HL-60/S4 treated with retinoic acid at 250 ng/mL for 4 days and 3 days (cell line): Measurements from ENCODE around the gene DHRS7.
"Not testable (repeated sequence)": the region's sequence is repeated elsewhere in the genome, so short reads cannot be mapped to it uniquely, and the experiment has no call there.

Source experiments
- in situ Hi-C: fragments of 300-500 bp; cut with MboI; formaldehyde crosslinking; loops from 2 replicates; pipeline ENCODE4 v1.7.0; 2022; ENCODE audit warnings: low sequenced_read_pairs

Gene DHRS7

GRCh38 chr14:60160422-60160821 lies 4.8 kb downstream of the DHRS7 start:
- in situ Hi-C loops, result loop anchor here (25.0 kb wide), 1 partner anchor 198 kb away; no protein-coding TSS in a partner anchor

GRCh38 chr14:60154671-60155070 lies 10.5 kb downstream of the DHRS7 start:
- in situ Hi-C loops, result loop anchor here (25.0 kb wide), 1 partner anchor 192 kb away; no protein-coding TSS in a partner anchor

- in situ Hi-C loops, result loop anchor here (25.0 kb wide), 1 partner anchor 192 kb away; no protein-coding TSS in a partner anchor
Observed at GRCh38 chr14:60153991-60154390, 11.2 kb downstream of the DHRS7 start.

GRCh38 chr14:60151715-60152114 lies 13.5 kb downstream of the DHRS7 start:
- in situ Hi-C loops, result loop anchor here (25.0 kb wide), 1 partner anchor 189 kb away; no protein-coding TSS in a partner anchor

- in situ Hi-C loops, result no loop called here
Observed at GRCh38 chr14:60134702-60135101, 30.5 kb downstream of the DHRS7 start.

- in situ Hi-C loops, result no loop called here
Observed at GRCh38 chr14:60133487-60133886, 31.7 kb downstream of the DHRS7 start.

GRCh38 chr14:60125918-60126317 lies 39.3 kb downstream of the DHRS7 start:
- in situ Hi-C loops, result no loop called here

- in situ Hi-C loops, result no loop called here
Observed at GRCh38 chr14:60116181-60116580, 49.0 kb downstream of the DHRS7 start.

GRCh38 chr14:60114881-60115280 lies 50.3 kb downstream of the DHRS7 start:
- in situ Hi-C loops, result no loop called here

GRCh38 chr14:60111732-60112131 lies 53.5 kb downstream of the DHRS7 start:
- in situ Hi-C loops, result no loop called here

- in situ Hi-C loops, result no loop called here
Observed at GRCh38 chr14:60107477-60107876, 57.7 kb downstream of the DHRS7 start.

GRCh38 chr14:60106339-60106738 lies 58.9 kb downstream of the DHRS7 start:
- in situ Hi-C loops, result no loop called here

- in situ Hi-C loops, result no loop called here
Observed at GRCh38 chr14:60102389-60102788, 62.8 kb downstream of the DHRS7 start.

- in situ Hi-C loops, result no loop called here
Observed at GRCh38 chr14:60101786-60102185, 63.4 kb downstream of the DHRS7 start.

GRCh38 chr14:60099855-60100254 lies 65.3 kb downstream of the DHRS7 start:
- in situ Hi-C loops, result not testable (repeated sequence)

- in situ Hi-C loops, result no loop called here
Observed at GRCh38 chr14:60097974-60098373, 67.2 kb downstream of the DHRS7 start.

- in situ Hi-C loops, result no loop called here
Observed at GRCh38 chr14:60095781-60096450, 69.3 kb downstream of the DHRS7 start.

GRCh38 chr14:60095231-60095630 lies 70.0 kb downstream of the DHRS7 start:
- in situ Hi-C loops, result no loop called here

GRCh38 chr14:60094306-60094897 lies 70.8 kb downstream of the DHRS7 start:
- in situ Hi-C loops, result no loop called here
